NB4 (cell line): ENCODE data around the gene ACIN1.

Experiments
- DNase-seq: peaks from one replicate; pipeline ENCODE4 v3.0.0; 2010; ENCODE audit warnings: low read depth
- H3K4me3 ChIP-seq: one replicate; pipeline ENCODE4 v1.5.1; 2011; ENCODE audit warnings: mild to moderate bottlenecking, low read depth, low read length, moderate library complexity
- CTCF ChIP-seq: IDR thresholded peaks from one replicate; pipeline ENCODE4 v1.5.1; 2012; ENCODE audit warnings: low read depth, low read length
- MAX ChIP-seq: IDR thresholded peaks from 2 replicates; pipeline ENCODE4 v1.6.1; 2011; ENCODE audit warnings: low read depth, low read length
- MYC ChIP-seq: IDR thresholded peaks from 2 replicates; pipeline ENCODE4 v1.6.1; 2011; ENCODE audit warnings: low read depth, low read length
- POLR2A ChIP-seq: IDR thresholded peaks from 2 replicates; pipeline ENCODE4 v1.6.1; 2011; ENCODE audit warnings: mild to moderate bottlenecking; ENCODE audit not compliant: insufficient read length; ENCODE audit errors: extremely low read depth

ACIN1 gene

GRCh38 chr14:23066368-23066767, 28.6 kb downstream of the ACIN1 start:
- no peak overlapping the region for H3K4me3 ChIP-seq
- TF ChIP-seq MYC (no peak), POLR2A (no peak), CTCF (no peak)
- no peak for DNase-seq

GRCh38 chr14:23063601-23064000, 31.3 kb downstream of the ACIN1 start:
- no peak for DNase-seq
- TF ChIP-seq MAX, result no peak
- no peak for TF ChIP-seq MYC
- TF ChIP-seq CTCF, result no peak
- TF ChIP-seq POLR2A, result no peak
- H3K4me3 ChIP-seq, result no peak overlapping the region

GRCh38 chr14:23062002-23062401, 32.9 kb downstream of the ACIN1 start:
- no peak for DNase-seq
- TF ChIP-seq MYC (no peak), POLR2A (no peak), CTCF (no peak), MAX (no peak)

GRCh38 chr14:23060536-23061260, 34.2 kb downstream of the ACIN1 start:
- no peak for TF ChIP-seq MAX
- no peak for TF ChIP-seq POLR2A
- TF ChIP-seq MYC, result no peak
- no peak for TF ChIP-seq CTCF
- H3K4me3 ChIP-seq, result no peak overlapping the region
- no peak for DNase-seq

More at GRCh38 chr14:23062002-23062401, 32.9 kb downstream of the ACIN1 start:
- H3K4me3 ChIP-seq, result no peak overlapping the region

GRCh38 chr14:23058654-23059504, 36.1 kb downstream of the ACIN1 start:
- TF ChIP-seq POLR2A, result no peak
- no peak for TF ChIP-seq CTCF
- no peak for TF ChIP-seq MAX
- no peak for TF ChIP-seq MYC
- H3K4me3 ChIP-seq, result no peak overlapping the region
- DNase-seq, result peak; percentile 13
